Erythroblast (primary cell): ENCODE measurements around the gene TH.
"Not testable (repeated sequence)": the region's sequence is repeated elsewhere in the genome, so short reads cannot be mapped to it uniquely, and the experiment has no call there.

ENCODE experiments used
- DNase-seq, 2 experiments: peaks; one replicate each; lab custom pipeline; 2025; lab: John Stamatoyannopoulos, UW
- GATA1 ChIP-seq: IDR thresholded peaks from 2 replicates; pipeline ENCODE4 v1.6.1; 2011; ENCODE audit warnings: low read depth, mild to moderate bottlenecking, control low read depth, low read length, moderate library complexity
- POLR2A ChIP-seq: IDR thresholded peaks from 2 replicates; pipeline ENCODE4 v1.6.1; 2011; ENCODE audit warnings: mild to moderate bottlenecking, low read length

Gene TH

DNA sequence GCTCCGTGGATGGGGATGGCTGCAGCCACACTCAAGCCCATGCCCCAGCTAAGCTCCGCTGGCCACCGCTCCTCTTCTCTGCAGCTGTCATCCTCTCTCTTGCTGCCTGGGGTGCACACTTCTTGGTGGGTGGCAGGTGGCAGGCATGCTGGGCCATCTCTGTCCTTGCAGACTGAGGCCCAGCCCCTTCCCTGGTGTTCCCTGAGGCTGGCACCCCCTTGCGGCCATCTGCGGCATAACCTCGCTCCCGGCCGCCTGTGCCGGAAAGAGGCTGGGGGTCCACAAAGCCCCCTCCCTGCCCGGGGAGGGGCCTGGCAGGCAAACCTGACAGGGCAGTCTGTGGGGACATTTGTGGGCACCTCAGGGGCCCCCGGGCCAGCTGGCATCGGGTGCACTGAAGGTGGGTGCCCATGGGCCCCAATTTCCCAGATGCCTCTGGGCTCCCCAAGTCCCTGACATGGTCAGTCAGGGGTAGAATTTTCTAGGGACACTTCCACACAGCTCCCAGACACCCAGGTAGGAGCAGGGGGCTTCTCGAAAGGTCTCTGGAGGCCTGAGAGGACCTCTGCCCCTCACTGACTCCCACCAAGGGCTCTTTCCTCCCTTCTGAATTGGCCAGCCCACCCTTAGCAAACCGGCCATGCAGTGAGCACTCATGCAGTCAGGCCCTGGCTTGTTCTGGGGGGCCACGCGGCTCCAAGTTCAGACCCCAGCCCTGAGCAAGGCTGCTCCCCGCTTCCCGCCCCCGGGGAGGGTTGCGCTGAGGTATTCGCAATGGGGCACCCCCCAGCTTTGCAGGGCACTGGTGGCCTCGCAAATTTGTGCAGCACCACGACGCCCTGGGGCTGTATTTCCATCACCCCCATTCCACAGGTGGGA lies 23.5 kb upstream of the TH start:
- DNase-seq = peak; percentile 43 to 68
- TF ChIP-seq GATA1 = no peak
- no peak for TF ChIP-seq POLR2A

DNA sequence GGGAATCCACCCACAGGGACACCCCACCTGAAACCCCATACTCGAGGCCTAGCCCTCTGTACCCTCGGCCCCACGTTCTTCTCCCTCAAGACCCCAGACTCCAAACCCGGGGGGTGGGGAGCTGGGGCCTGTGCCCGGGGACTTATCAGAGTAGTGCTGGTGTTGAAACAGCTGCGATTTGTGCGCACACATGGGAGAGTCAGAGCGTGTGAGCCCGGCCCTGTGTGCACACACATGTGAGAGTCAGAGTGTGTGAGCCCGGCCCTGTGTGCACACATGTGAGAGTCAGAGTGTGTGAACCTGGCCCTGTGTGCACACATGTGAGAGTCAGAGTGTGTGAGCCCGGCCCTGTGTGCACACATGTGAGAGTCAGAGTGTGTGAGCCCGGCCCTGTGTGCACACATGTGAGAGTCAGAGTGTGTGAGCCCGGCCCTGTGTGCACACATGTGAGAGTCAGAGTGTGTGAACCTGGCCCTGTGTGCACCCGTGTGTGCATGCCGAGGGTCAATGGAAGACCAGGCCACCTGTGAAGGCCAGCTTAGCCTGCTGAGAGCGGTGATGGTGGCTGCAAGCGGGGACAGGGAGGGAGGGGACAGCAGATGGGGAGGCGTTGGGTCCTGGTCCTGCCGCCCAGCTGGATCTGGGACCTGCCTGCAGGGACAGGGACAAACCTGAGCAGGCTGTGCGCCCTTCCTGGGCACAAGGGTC lies 22.4 kb upstream of the TH start:
- not testable (repeated sequence) for DNase-seq

DNA sequence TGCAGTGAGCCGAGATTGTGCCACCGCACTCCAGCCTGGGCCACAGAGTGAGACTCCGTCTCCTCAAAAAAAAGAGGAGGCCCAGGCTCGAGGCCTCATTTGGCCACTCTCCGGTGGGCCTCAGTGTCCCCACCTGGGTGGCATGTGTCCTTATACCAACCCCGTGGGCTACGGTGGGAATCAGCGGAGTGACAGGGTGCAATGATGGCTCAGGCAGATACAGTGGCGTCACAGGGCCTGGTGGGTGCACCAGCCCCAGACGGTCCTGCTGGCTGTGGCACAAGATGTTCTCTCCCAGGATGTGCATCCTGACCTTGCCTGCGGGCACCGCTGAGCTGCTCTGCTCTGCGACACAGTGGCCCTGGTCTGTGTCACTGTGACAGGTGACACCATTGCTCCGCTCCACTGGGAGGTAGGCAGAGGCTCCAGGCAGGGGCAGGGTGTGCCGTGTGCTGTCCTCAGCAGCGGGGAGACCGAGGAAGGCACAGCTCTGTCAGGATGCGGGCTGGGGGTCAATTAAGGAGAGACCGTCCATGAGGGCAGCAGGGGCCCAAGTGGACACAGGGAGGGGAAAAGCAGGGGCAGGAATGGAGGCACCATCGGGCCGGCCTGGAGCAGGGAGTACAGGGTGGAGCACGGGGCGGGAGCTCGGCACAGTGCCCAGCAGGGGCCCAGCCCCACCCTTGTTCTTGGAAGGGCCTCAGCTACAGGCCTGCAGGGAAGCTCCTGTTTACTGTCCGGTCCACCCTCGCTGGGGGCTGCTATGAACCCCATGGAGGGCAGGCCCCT lies 21.7 kb upstream of the TH start:
- peak; percentile 53 to 61 for DNase-seq
- TF ChIP-seq GATA1 = no peak

- DNase-seq = no peak
- TF ChIP-seq GATA1 (no peak), POLR2A (no peak)
These were observed 20.8 kb upstream of the TH start for GRCh38 chr11:2192435-2192834.

GRCh38 chr11:2191883-2192282 lies 20.3 kb upstream of the TH start:
- no peak for TF ChIP-seq POLR2A

DNA sequence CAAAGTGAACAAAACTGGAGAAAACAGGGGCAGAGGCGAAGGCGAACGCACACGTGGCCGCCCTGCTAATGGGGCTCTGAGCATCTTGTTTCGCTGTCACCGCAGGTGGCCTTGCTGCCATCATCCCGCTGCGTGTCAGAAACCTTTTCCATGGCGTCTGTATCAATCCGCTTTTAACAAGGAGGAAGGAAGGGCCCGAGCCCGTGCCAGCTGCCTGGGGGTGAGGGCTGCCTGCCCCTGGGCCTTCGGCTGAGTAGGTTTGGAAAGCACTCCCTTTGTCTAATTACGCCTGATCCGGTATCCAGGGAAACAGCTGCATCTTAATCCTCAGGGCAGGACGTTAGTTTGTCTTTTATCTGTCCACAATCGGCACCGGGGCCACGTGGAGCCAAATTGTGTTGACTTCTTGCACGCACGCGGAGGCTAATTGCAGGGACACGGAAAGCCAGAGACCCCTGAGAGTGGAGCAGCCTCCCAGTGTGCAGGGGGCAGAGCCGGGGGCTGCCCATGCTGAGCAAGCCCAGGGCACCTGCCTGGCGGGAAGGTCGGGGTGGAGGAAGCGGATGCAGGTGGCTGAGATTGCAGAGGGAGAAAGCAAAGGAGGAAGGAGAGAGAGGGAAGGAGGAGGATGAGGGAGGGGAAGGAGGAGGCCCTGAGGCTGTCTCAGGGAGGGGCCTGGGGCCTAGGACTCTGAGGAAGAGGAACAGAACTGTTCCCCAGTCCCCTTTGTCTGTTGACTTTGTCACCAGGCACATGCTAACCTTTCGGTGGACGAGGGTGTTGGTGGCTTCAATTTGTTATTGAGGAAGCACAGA lies 19.2 kb upstream of the TH start:
- no peak for DNase-seq
- TF ChIP-seq POLR2A (no peak), GATA1 (no peak)

More at GRCh38 chr11:2191883-2192282, 20.3 kb upstream of the TH start:
- no peak for DNase-seq

- TF ChIP-seq GATA1 = no peak
- no peak for TF ChIP-seq POLR2A
- no peak for DNase-seq
These were observed 18.5 kb upstream of the TH start for GRCh38 chr11:2189938-2190656.

- DNase-seq = no peak
- TF ChIP-seq GATA1 = no peak
- TF ChIP-seq POLR2A = no peak
These were observed 17.1 kb upstream of the TH start for GRCh38 chr11:2188745-2189144.

- peak; percentile 27 to 48 for DNase-seq
- TF ChIP-seq GATA1 = no peak
- no peak for TF ChIP-seq POLR2A
These were observed 15.7 kb upstream of the TH start for GRCh38 chr11:2187280-2187707.

DNA sequence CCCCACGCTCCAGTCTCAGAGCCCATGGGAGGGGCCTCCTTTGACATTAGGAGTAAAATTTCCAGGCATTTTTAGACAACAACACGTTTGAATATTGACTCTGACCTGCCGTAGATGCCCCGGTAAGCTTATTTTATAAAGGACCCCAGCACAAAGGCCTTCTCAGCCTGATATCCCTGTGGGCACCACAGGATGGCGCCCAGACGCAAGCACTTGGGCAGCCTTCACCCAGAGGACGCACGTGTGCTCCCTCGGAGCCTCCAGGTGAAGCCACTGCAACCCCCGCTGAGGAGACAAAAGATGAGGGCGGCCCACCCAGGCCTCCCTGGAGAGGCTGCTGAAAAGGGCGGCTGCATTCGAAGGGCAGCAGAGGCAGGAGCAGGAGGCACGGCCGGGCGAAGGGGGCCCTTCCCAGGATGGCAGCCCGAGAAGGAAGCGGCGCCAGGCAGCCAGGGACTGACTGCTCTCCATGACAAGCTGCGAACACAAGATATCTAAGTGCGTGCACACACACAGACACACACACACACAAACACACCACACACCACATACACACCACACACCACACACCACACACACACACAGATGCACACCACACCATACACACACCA lies 15.2 kb upstream of the TH start:
- TF ChIP-seq GATA1 (no peak), POLR2A (no peak)
- DNase-seq = peak; percentile 60 to 73

GRCh38 chr11:2185324-2186085 lies 13.9 kb upstream of the TH start:
- TF ChIP-seq POLR2A (no peak), GATA1 (no peak)
- no peak for DNase-seq
